IPS-15b (cell line): ENCODE measurements around the gene HELZ.
"Not testable (repeated sequence)": the region's sequence is repeated elsewhere in the genome, so short reads cannot be mapped to it uniquely, and the experiment has no call there.

Experiments used
- H3K27me3 ChIP-seq: one replicate; pipeline ENCODE4 v1.6.1; 2013; ENCODE audit warnings: low read length; ENCODE audit not compliant: control insufficient read depth, insufficient read depth
- H3K36me3 ChIP-seq: one replicate; pipeline ENCODE4 v1.6.1; 2013; ENCODE audit warnings: low read length; ENCODE audit not compliant: control insufficient read depth, insufficient read depth
- H3K4me1 ChIP-seq: one replicate; pipeline ENCODE4 v1.6.1; 2013; ENCODE audit warnings: mild to moderate bottlenecking, low read length; ENCODE audit not compliant: control insufficient read depth, insufficient read depth
- H3K4me3 ChIP-seq: one replicate; pipeline ENCODE4 v1.5.1; 2013; ENCODE audit warnings: low read depth, low read length
- H3K9ac ChIP-seq: one replicate; pipeline ENCODE4 v1.6.1; 2013; ENCODE audit warnings: low read depth, mild to moderate bottlenecking, low read length
- H3K9me3 ChIP-seq: one replicate; pipeline ENCODE4 v1.6.1; 2013; ENCODE audit warnings: mild to moderate bottlenecking, low read length; ENCODE audit not compliant: control insufficient read depth, insufficient read depth

Gene HELZ

GRCh38 chr17:67203818-67204217, 41.2 kb downstream of the HELZ start:
- no peaks in the 10 kb centered on the region for H3K36me3 ChIP-seq

GRCh38 chr17:67202503-67202902, 42.5 kb downstream of the HELZ start:
- H3K4me1 ChIP-seq = no peaks in the 10 kb centered on the region
- no peaks in the 10 kb centered on the region for H3K9me3 ChIP-seq
- no peaks in the 10 kb centered on the region for H3K27me3 ChIP-seq
- H3K4me3 ChIP-seq = no peak overlapping the region
- no peak overlapping the region for H3K9ac ChIP-seq
- no peaks in the 10 kb centered on the region for H3K36me3 ChIP-seq

More at GRCh38 chr17:67203818-67204217, 41.2 kb downstream of the HELZ start:
- Histone ChIP-seq H3K4me3 (no peak overlapping the region), H3K4me1 (no peaks in the 10 kb centered on the region), H3K9ac (no peak overlapping the region), H3K27me3 (no peaks in the 10 kb centered on the region), H3K9me3 (no peaks in the 10 kb centered on the region)

- no peak overlapping the region for H3K9ac ChIP-seq
- no peaks in the 10 kb centered on the region for H3K9me3 ChIP-seq
- H3K4me3 ChIP-seq = no peak overlapping the region
- H3K27me3 ChIP-seq = no peaks in the 10 kb centered on the region
- no peaks in the 10 kb centered on the region for H3K36me3 ChIP-seq
- no peaks in the 10 kb centered on the region for H3K4me1 ChIP-seq
Observed at GRCh38 chr17:67200727-67201301, 44.2 kb downstream of the HELZ start.

- Histone ChIP-seq H3K4me3 (no peak overlapping the region), H3K9ac (no peak overlapping the region), H3K27me3 (no peaks in the 10 kb centered on the region), H3K9me3 (no peaks in the 10 kb centered on the region), H3K4me1 (no peaks in the 10 kb centered on the region), H3K36me3 (no peaks in the 10 kb centered on the region)
Observed at GRCh38 chr17:67198131-67198530, 46.9 kb downstream of the HELZ start.

- not testable (repeated sequence) for H3K36me3 ChIP-seq, H3K9me3 ChIP-seq, H3K4me1 ChIP-seq, H3K9ac ChIP-seq, H3K27me3 ChIP-seq, H3K4me3 ChIP-seq
Observed at GRCh38 chr17:67197023-67197422, 48.0 kb downstream of the HELZ start.

GRCh38 chr17:67196422-67196821, 48.6 kb downstream of the HELZ start:
- Histone ChIP-seq H3K27me3 (no peaks in the 10 kb centered on the region), H3K4me1 (no peaks in the 10 kb centered on the region), H3K9me3 (no peaks in the 10 kb centered on the region), H3K9ac (no peak overlapping the region), H3K36me3 (no peaks in the 10 kb centered on the region), H3K4me3 (no peak overlapping the region)

GRCh38 chr17:67194134-67194533, 50.9 kb downstream of the HELZ start:
- no peaks in the 10 kb centered on the region for H3K4me1 ChIP-seq
- H3K36me3 ChIP-seq = no peaks in the 10 kb centered on the region
- H3K27me3 ChIP-seq = no peaks in the 10 kb centered on the region
- H3K4me3 ChIP-seq = no peak overlapping the region
- no peaks in the 10 kb centered on the region for H3K9me3 ChIP-seq
- no peak overlapping the region for H3K9ac ChIP-seq

- H3K27me3 ChIP-seq = no peaks in the 10 kb centered on the region
- H3K9me3 ChIP-seq = no peaks in the 10 kb centered on the region
- no peaks in the 10 kb centered on the region for H3K36me3 ChIP-seq
Observed at GRCh38 chr17:67187927-67188326, 57.1 kb downstream of the HELZ start.

GRCh38 chr17:67186782-67187181, 58.2 kb downstream of the HELZ start:
- no peaks in the 10 kb centered on the region for H3K27me3 ChIP-seq
- no peak overlapping the region for H3K9ac ChIP-seq
- H3K4me3 ChIP-seq = no peak overlapping the region
- no peaks in the 10 kb centered on the region for H3K4me1 ChIP-seq
- H3K36me3 ChIP-seq = no peaks in the 10 kb centered on the region
- no peaks in the 10 kb centered on the region for H3K9me3 ChIP-seq

More at GRCh38 chr17:67187927-67188326, 57.1 kb downstream of the HELZ start:
- no peak overlapping the region for H3K9ac ChIP-seq
- H3K4me3 ChIP-seq = no peak overlapping the region
- H3K4me1 ChIP-seq = no peaks in the 10 kb centered on the region

- H3K36me3 ChIP-seq = no peaks in the 10 kb centered on the region
- no peaks in the 10 kb centered on the region for H3K27me3 ChIP-seq
- H3K4me3 ChIP-seq = no peak overlapping the region
- H3K9me3 ChIP-seq = no peaks in the 10 kb centered on the region
- no peaks in the 10 kb centered on the region for H3K4me1 ChIP-seq
- H3K9ac ChIP-seq = no peak overlapping the region
Observed at GRCh38 chr17:67183531-67183930, 61.5 kb downstream of the HELZ start.

GRCh38 chr17:67181825-67182224, 63.2 kb downstream of the HELZ start:
- Histone ChIP-seq H3K9ac (no peak overlapping the region), H3K36me3 (no peaks in the 10 kb centered on the region), H3K4me1 (no peaks in the 10 kb centered on the region), H3K9me3 (no peaks in the 10 kb centered on the region), H3K4me3 (no peak overlapping the region), H3K27me3 (no peaks in the 10 kb centered on the region)

- Histone ChIP-seq H3K4me1 (no peaks in the 10 kb centered on the region), H3K27me3 (no peaks in the 10 kb centered on the region), H3K9ac (no peak overlapping the region), H3K36me3 (no peaks in the 10 kb centered on the region), H3K4me3 (no peak overlapping the region), H3K9me3 (no peaks in the 10 kb centered on the region)
Observed at GRCh38 chr17:67180275-67180674, 64.7 kb downstream of the HELZ start.
